SK-N-SH (cell line): ENCODE data around the gene JMJD6. TPM values are rescaled to one million over a fixed set of nuclear protein-coding genes. Genes with fewer than 3 reads are reported as not detected.

Experiments used
- CTCF ChIP-seq: fragments of 200-600 bp; sonication (generic); IDR thresholded peaks from 2 replicates; pipeline ENCODE4 v1.6.1; 2017; ENCODE audit warnings: antibody characterized with exemption, mild to moderate bottlenecking, moderate library complexity
- EP300 ChIP-seq, 2 experiments: IDR thresholded peaks; 2 replicates each; pipeline versions ENCODE4 v1.4.0 to v1.6.1; 2012; ENCODE audit warnings: borderline replicate concordance in 1 of 2, low read depth in 1 of 2, low read length in 1 of 2
- FOSL2 ChIP-seq: IDR thresholded peaks from 2 replicates; pipeline ENCODE4 v1.4.0; 2012; ENCODE audit warnings: low read depth, mild to moderate bottlenecking, moderate library complexity, borderline replicate concordance
- FOXM1 ChIP-seq: IDR thresholded peaks from 2 replicates; pipeline ENCODE4 v1.4.0; 2012; ENCODE audit warnings: low read depth, mild to moderate bottlenecking
- GABPA ChIP-seq: IDR thresholded peaks from 2 replicates; pipeline ENCODE4 v1.4.0; 2012; ENCODE audit warnings: low read depth, mild to moderate bottlenecking
- MAX ChIP-seq: IDR thresholded peaks from 2 replicates; pipeline ENCODE4 v1.4.0; 2012; ENCODE audit warnings: low read depth
- MEF2A ChIP-seq: IDR thresholded peaks from 2 replicates; pipeline ENCODE4 v1.4.0; 2012; ENCODE audit warnings: low read depth, borderline replicate concordance
- MXI1 ChIP-seq: IDR thresholded peaks from 2 replicates; pipeline ENCODE4 v1.6.1; 2012; ENCODE audit warnings: mild to moderate bottlenecking, low read depth, low read length, improper control_type of control experiment
- NFIC ChIP-seq: IDR thresholded peaks from 2 replicates; pipeline ENCODE4 v1.4.0; 2012; ENCODE audit warnings: borderline replicate concordance
- NRF1 ChIP-seq: IDR thresholded peaks from 2 replicates; pipeline ENCODE4 v1.6.1; 2012; ENCODE audit warnings: low read depth, mild to moderate bottlenecking, low read length
- RAD21 ChIP-seq: IDR thresholded peaks from 2 replicates; pipeline ENCODE4 v1.6.1; 2012; ENCODE audit warnings: mild to moderate bottlenecking, low read length
- REST ChIP-seq: IDR thresholded peaks from 2 replicates; pipeline ENCODE4 v1.6.1; 2012; ENCODE audit warnings: mild to moderate bottlenecking, low read depth, low read length, moderate library complexity
- RXRA ChIP-seq: IDR thresholded peaks from 2 replicates; pipeline ENCODE4 v1.4.0; 2012; ENCODE audit warnings: low read depth, mild to moderate bottlenecking, borderline replicate concordance
- TEAD4 ChIP-seq: IDR thresholded peaks from 2 replicates; pipeline ENCODE4 v1.4.0; 2012; ENCODE audit warnings: mild to moderate bottlenecking, borderline replicate concordance; ENCODE audit not compliant: insufficient read depth
- USF2 ChIP-seq: fragments of 150-350 bp; IDR thresholded peaks from 2 replicates; pipeline ENCODE4 v1.6.1; 2017; ENCODE audit warnings: antibody characterized with exemption, low read length, low read depth, borderline replicate concordance
- YY1 ChIP-seq: IDR thresholded peaks from 2 replicates; pipeline ENCODE4 v1.4.0; 2012; ENCODE audit warnings: low read depth, mild to moderate bottlenecking
- polyA plus RNA-seq, 3 experiments: library from polyadenylated mRNA; depleted of rRNA; stranded (reverse); fragments of >200 nt; gene quantifications; 2 replicates each; pipeline ENCODE4 v1.2.3, GENCODE V29; 2012

Gene JMJD6
- polyA plus RNA-seq, 1 of the 3 experiments (the other 2 are of a cell fraction) = 23.3 TPM

GRCh38 chr17:76737676-76738467 is 11.5 kb upstream of the JMJD6 start, which contains the start of gene MFSD11 (continued):
- TF ChIP-seq REST (0 out of 2 replicates have a peak, but pooled peaks have one; percentile 4), MEF2A (no peak), RXRA (peak; percentile 74; the same call in 1 of the 2 replicates), FOXM1 (peak; percentile 8; the same call in 1 of the 2 replicates), FOSL2 (peak; percentile 78; the same call in 1 of the 2 replicates), EP300 (IDR thresholded peaks at IDR 0.05; ENCODE audit: borderline replicate concordance in 1 of 2, low read depth in 1 of 2, low read length in 1 of 2) (peak in 1 of 2 experiments; percentile 68; a peak in 1 of 4 replicates), TEAD4 (no peak), GABPA (no peak), NFIC (peak; percentile 82), YY1 (no peak), USF2 (peak; percentile 91), RAD21 (no peak), CTCF (no peak), MAX (peak; percentile 56), NRF1 (peak; percentile 84), MXI1 (peak; percentile 94)
